Mucosa of rectum (tissue), 2 donors: ENCODE measurements around the gene COL23A1.
A peak's percentile ranks its signal among the peaks of the same experiment; 100 is the strongest.

Experiments
- H3K27ac ChIP-seq, 2 donors: one replicate each; pipeline ENCODE4 v1.7.0; 2013; ENCODE audit warnings: inconsistent platforms in 2 of 2, low read depth in 2 of 2, low read length in 2 of 2
- H3K27me3 ChIP-seq, 2 donors: one replicate each; pipeline ENCODE4 v1.7.0; 2013; ENCODE audit warnings: low read length in 2 of 2; ENCODE audit not compliant: control insufficient read depth in 2 of 2, insufficient read depth in 2 of 2
- H3K36me3 ChIP-seq, 2 donors: one replicate each; pipeline ENCODE4 v1.7.0; 2013; ENCODE audit warnings: low read length in 2 of 2; ENCODE audit not compliant: control insufficient read depth in 2 of 2, insufficient read depth in 2 of 2
- H3K4me1 ChIP-seq, 2 donors: one replicate each; pipeline ENCODE4 v1.7.0; 2013; ENCODE audit warnings: low read length in 2 of 2, mild to moderate bottlenecking in 1 of 2; ENCODE audit not compliant: control insufficient read depth in 2 of 2, insufficient read depth in 2 of 2
- H3K4me3 ChIP-seq, 2 donors: one replicate each; pipeline ENCODE4 v1.7.0; 2013; ENCODE audit warnings: low read length in 2 of 2
- H3K9ac ChIP-seq, 2 donors: one replicate each; pipeline ENCODE4 v1.7.0; 2013; ENCODE audit warnings: low read length in 2 of 2, low read depth in 1 of 2, mild to moderate bottlenecking in 1 of 2
- H3K9me3 ChIP-seq, 2 donors: one replicate each; pipeline ENCODE4 v1.7.0; 2013; ENCODE audit warnings: low read length in 2 of 2; ENCODE audit not compliant: control insufficient read depth in 2 of 2
- donor health status: healthy.
- donor health status: Normal muscosa, but diverticular disease.

Gene COL23A1

GRCh38 chr5:178248750-178249149 lies 341.4 kb downstream of the COL23A1 start:
- H3K27me3 ChIP-seq, result no peaks in the 10 kb centered on the region
- no peaks in the 10 kb centered on the region for H3K36me3 ChIP-seq
- H3K4me3 ChIP-seq, result no peak overlapping the region
- no peaks in the 10 kb centered on the region for H3K9me3 ChIP-seq
- H3K4me1 ChIP-seq, result no peaks in the 10 kb centered on the region
- H3K27ac ChIP-seq, result no peak overlapping the region
- H3K9ac ChIP-seq, result no peak overlapping the region

- Histone ChIP-seq H3K4me3 (no peak overlapping the region), H3K27ac (no peak overlapping the region), H3K4me1 (no peaks in the 10 kb centered on the region), H3K27me3 (no peaks in the 10 kb centered on the region), H3K9me3 (no peaks in the 10 kb centered on the region), H3K36me3 (no peaks in the 10 kb centered on the region), H3K9ac (no peak overlapping the region)
Measured at GRCh38 chr5:178247481-178248456, 342.4 kb downstream of the COL23A1 start.

- Histone ChIP-seq H3K36me3 (no peaks in the 10 kb centered on the region), H3K9me3 (no peaks in the 10 kb centered on the region), H3K4me1 (no peaks in the 10 kb centered on the region), H3K27ac (no peak overlapping the region), H3K4me3 (no peak overlapping the region), H3K9ac (no peak overlapping the region), H3K27me3 (no peaks in the 10 kb centered on the region)
Measured at GRCh38 chr5:178246624-178247279, 343.4 kb downstream of the COL23A1 start.

GRCh38 chr5:178245389-178245788 lies 344.8 kb downstream of the COL23A1 start:
- Histone ChIP-seq H3K9me3 (no peaks in the 10 kb centered on the region), H3K27me3 (no peaks in the 10 kb centered on the region), H3K4me1 (no peaks in the 10 kb centered on the region), H3K4me3 (no peak overlapping the region), H3K27ac (no peak overlapping the region), H3K9ac (no peak overlapping the region), H3K36me3 (no peaks in the 10 kb centered on the region)

- Histone ChIP-seq H3K9ac (no peak overlapping the region), H3K4me3 (no peak overlapping the region), H3K27ac (no peak overlapping the region), H3K9me3 (no peaks in the 10 kb centered on the region), H3K4me1 (no peaks in the 10 kb centered on the region), H3K27me3 (no peaks in the 10 kb centered on the region), H3K36me3 (no peaks in the 10 kb centered on the region)
Measured at GRCh38 chr5:178244576-178244975, 345.6 kb downstream of the COL23A1 start.

- no peak overlapping the region for H3K9ac ChIP-seq
- H3K27ac ChIP-seq, result no peak overlapping the region
- no peaks in the 10 kb centered on the region for H3K9me3 ChIP-seq
- H3K27me3 ChIP-seq, result no peaks in the 10 kb centered on the region
- H3K36me3 ChIP-seq, result no peaks in the 10 kb centered on the region
- H3K4me1 ChIP-seq, result peaks cover 18% of the 10 kb centered on the region in 2 donors
- no peak overlapping the region for H3K4me3 ChIP-seq
Measured at GRCh38 chr5:178242416-178242815, 347.8 kb downstream of the COL23A1 start.

GRCh38 chr5:178241688-178242231 lies 348.4 kb downstream of the COL23A1 start:
- no peaks in the 10 kb centered on the region for H3K36me3 ChIP-seq
- H3K27ac ChIP-seq, result peak overlapping the region in 1 of 2 donors; percentile 43
- H3K4me1 ChIP-seq, result peaks cover 24 to 25% of the 10 kb centered on the region in 2 donors
- no peak overlapping the region for H3K9ac ChIP-seq
- no peaks in the 10 kb centered on the region for H3K27me3 ChIP-seq
- no peaks in the 10 kb centered on the region for H3K9me3 ChIP-seq
- H3K4me3 ChIP-seq, result no peak overlapping the region

- peak overlapping the region in 1 of 2 donors; percentile 43 for H3K27ac ChIP-seq
- no peaks in the 10 kb centered on the region for H3K27me3 ChIP-seq
- H3K9ac ChIP-seq, result no peak overlapping the region
- no peaks in the 10 kb centered on the region for H3K36me3 ChIP-seq
- peaks cover 28 to 30% of the 10 kb centered on the region in 2 donors for H3K4me1 ChIP-seq
- no peaks in the 10 kb centered on the region for H3K9me3 ChIP-seq
- H3K4me3 ChIP-seq, result no peak overlapping the region
Measured at GRCh38 chr5:178241231-178241663, 348.9 kb downstream of the COL23A1 start.

- Histone ChIP-seq H3K27me3 (no peaks in the 10 kb centered on the region), H3K9ac (no peak overlapping the region), H3K27ac (peak overlapping the region in 1 of 2 donors; percentile 43), H3K4me3 (no peak overlapping the region), H3K36me3 (no peaks in the 10 kb centered on the region), H3K4me1 (peaks cover 28 to 31% of the 10 kb centered on the region in 2 donors), H3K9me3 (no peaks in the 10 kb centered on the region)
Measured at GRCh38 chr5:178240766-178241165, 349.4 kb downstream of the COL23A1 start.

- no peaks in the 10 kb centered on the region for H3K36me3 ChIP-seq
- peaks cover 28 to 31% of the 10 kb centered on the region in 2 donors for H3K4me1 ChIP-seq
- peak overlapping the region; percentile 7 to 43 for H3K27ac ChIP-seq
- no peaks in the 10 kb centered on the region for H3K27me3 ChIP-seq
- H3K9ac ChIP-seq, result no peak overlapping the region
- H3K9me3 ChIP-seq, result no peaks in the 10 kb centered on the region
- H3K4me3 ChIP-seq, result no peak overlapping the region
Measured at GRCh38 chr5:178240341-178240741, 349.9 kb downstream of the COL23A1 start.
